Occipital lobe (tissue), 2 donors: ENCODE results near the gene ROR2. TPM values are rescaled to one million over a fixed set of nuclear protein-coding genes. Genes with fewer than 3 reads are reported as not detected.
"Not testable (repeated sequence)": the region's sequence is repeated elsewhere in the genome, so short reads cannot be mapped to it uniquely, and the experiment has no call there.

Experiments
- DNase-seq: peaks from one replicate; lab custom pipeline; 2025; lab: John Stamatoyannopoulos, UW
- total RNA-seq: library from RNA; depleted of rRNA; stranded (reverse); fragments of >200 nt; gene quantifications from one replicate; pipeline ENCODE4 v1.2.3, GENCODE V29; 2014

The ROR2 gene
- total RNA-seq, 1 donor from 2014 or later: 0.94 TPM

DNA sequence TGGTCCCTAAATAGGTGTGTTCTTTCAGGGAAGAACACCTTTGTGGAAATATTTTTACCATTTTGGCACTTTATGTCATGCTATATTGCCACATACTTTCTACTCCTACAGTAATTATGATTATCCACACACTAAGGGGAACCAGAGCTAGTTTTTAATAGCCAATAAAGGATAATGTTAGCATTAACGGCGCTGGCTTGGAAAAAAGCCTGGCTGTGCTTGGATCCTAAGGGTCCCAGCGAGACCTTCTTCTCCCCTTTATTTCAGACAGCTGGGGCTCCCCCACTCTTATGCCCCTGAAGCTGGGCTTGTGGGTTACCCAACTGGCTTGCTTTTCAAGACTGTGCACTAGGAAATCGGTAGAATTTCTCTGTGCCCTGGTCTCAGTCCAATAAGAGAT lies 367.8 kb downstream of the ROR2 start:
- no peak for DNase-seq

- no peak for DNase-seq
Measured at GRCh38 chr9:91580136-91580535, 369.9 kb downstream of the ROR2 start.

- no peak for DNase-seq
Measured at GRCh38 chr9:91578911-91579310, 371.1 kb downstream of the ROR2 start.

DNA sequence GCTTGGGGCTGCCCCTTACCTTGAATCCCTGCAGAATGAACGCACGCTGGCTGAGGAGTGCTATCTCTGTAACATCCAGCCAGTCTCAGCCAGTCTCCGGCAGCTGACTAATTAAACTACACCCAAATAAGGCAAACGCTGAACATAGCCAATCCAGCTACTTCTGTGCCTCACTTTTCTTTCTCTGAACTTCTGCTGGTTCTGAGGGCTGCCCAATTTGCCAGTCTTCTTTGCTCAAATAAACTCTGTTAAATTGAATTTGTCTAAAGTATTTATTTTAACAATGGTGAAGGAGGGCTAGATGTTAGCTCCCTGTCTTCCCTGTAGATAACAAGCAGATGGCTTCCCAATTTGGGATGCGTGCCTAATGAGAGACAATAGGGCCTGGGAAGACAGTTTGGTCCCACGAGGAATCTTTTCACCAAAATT lies 372.4 kb downstream of the ROR2 start:
- DNase-seq: no peak

GRCh38 chr9:91572811-91573210 lies 377.2 kb downstream of the ROR2 start:
- no peak for DNase-seq

GRCh38 chr9:91572044-91572443 lies 378.0 kb downstream of the ROR2 start:
- no peak for DNase-seq

GRCh38 chr9:91571036-91571435 lies 379.0 kb downstream of the ROR2 start:
- DNase-seq: no peak

- DNase-seq: no peak
Measured at GRCh38 chr9:91567642-91568274, 382.3 kb downstream of the ROR2 start.

GRCh38 chr9:91564081-91564670 lies 385.9 kb downstream of the ROR2 start:
- no peak for DNase-seq

- no peak for DNase-seq
Measured at GRCh38 chr9:91562416-91562815, 387.6 kb downstream of the ROR2 start.

DNA sequence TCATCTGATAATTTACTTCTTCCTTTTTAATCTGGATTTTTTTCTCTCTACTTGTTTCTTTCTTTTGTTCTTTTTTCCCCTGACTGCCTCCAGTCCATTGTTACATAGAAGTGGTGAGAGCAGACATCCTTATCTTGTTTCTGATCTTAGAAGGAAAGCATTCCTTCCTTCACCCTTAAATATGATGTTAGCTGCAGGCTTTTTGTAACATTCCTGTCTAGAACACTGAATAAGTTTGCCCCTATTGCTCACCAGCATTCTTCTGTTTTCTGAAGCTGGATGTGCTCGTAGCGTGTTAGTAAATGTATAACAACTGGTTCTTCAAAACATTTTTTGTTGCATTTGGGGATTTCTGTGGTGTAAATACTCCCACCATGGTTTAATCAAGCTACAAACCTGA lies 389.7 kb downstream of the ROR2 start:
- DNase-seq: no peak

GRCh38 chr9:91558879-91559278 lies 391.1 kb downstream of the ROR2 start:
- DNase-seq: no peak

DNA sequence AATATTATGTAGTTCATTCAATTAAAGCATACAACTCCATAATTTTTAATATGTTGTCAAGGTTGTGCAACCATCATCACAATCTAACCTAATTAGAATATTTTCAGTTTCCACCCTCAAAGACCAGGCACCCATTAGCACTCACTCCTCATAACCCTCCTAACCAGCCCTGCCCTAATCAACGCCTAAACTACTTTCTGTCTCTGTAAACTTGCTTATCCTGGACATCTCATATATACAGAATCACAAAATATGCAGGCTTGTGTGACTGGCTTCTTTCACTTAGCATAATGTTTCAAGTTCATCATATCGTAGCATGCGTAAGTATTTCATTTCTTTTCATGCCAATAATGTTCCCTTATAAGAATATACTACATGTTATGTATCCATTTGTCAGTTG lies 391.6 kb downstream of the ROR2 start:
- no peak for DNase-seq

- no peak for DNase-seq
Measured at GRCh38 chr9:91557327-91557726, 392.7 kb downstream of the ROR2 start.

- no peak for DNase-seq
Measured at GRCh38 chr9:91555132-91555531, 394.9 kb downstream of the ROR2 start.

- DNase-seq: no peak
Measured at GRCh38 chr9:91549177-91549576, 400.9 kb downstream of the ROR2 start.

DNA sequence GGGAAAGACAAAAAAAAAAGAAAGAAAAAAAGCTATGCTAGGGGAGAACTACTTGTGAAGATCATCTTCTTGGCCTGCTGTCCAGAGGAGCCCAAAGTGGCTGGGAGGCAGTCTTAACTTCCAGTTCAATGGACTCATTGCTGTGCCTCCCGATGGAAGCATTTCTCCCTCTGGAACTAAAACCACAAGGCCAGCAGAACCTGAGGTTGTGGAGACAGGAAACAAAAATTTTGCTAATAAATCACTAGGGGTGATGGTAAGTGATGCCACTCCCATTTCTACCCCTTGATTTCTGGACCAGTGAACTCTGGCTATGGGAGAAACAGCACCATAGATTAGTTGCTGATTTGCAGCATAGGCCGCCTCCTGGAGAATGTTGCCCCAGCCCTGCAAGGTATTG lies 402.9 kb downstream of the ROR2 start:
- no peak for DNase-seq

DNA sequence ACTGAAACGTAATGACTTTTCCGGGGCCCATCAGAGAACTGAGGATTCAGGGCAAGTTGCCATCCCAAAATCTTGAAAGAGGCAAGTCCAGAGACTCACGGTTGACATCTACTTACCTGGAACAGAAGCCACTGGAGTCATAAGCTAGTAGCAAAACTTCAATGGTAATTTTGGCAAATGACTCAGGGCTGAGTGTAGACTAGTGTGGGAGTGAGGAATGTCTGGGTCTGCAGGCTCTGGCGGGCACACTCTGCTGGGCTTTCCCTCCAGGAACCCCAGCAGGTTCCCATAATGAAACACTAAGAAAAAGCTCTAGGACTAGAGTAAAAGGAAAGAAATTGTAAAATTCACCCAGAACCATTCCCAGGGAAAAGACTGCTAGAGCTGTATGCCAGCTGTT lies 403.5 kb downstream of the ROR2 start:
- no peak for DNase-seq

- DNase-seq: no peak
Measured at GRCh38 chr9:91541734-91542133, 408.3 kb downstream of the ROR2 start.

DNA sequence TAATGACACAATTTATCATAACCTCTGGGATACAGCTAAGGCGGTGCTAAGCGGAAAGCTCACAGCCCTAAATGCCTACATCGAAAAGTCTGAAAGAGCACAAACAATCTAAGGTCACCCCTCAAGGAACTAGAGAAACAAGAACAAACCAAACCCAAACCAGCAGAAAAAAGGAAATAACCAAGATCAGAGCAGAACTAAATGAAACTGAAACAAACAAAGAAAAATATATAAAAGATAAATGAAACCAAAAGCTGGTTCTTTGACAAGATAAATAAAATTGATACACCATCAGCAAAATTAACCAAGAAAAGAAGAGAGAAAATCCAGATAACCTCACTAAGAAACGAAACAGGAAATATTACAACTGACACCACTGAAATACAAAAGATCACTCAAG lies 409.5 kb downstream of the ROR2 start:
- DNase-seq: not testable (repeated sequence)

DNA sequence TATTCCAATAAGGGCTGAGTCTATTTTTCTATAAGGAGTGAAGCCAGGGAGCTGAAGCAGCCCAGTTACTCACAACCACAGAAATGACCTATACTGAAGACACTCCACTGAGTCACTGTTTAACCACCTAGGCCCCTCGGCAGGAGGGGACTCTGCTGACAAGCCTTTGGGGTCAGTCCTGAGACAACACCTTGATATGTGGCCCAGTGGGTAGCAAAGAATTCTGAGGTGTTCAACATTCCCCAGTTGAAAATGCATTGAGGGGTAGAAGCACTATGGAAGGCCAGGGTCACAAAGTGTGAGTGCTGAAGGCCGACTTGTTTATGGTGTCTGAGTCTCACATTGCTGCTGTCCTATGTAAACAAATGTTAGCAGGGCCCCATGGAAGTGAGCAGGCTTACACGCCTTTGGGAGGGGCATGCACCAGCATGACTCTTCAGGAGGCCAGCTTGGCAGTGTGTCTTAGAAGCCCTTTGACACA lies 413.8 kb downstream of the ROR2 start:
- DNase-seq: no peak

- DNase-seq: no peak
Measured at GRCh38 chr9:91534374-91534773, 415.7 kb downstream of the ROR2 start.

GRCh38 chr9:91533382-91533781 lies 416.6 kb downstream of the ROR2 start:
- DNase-seq: no peak

DNA sequence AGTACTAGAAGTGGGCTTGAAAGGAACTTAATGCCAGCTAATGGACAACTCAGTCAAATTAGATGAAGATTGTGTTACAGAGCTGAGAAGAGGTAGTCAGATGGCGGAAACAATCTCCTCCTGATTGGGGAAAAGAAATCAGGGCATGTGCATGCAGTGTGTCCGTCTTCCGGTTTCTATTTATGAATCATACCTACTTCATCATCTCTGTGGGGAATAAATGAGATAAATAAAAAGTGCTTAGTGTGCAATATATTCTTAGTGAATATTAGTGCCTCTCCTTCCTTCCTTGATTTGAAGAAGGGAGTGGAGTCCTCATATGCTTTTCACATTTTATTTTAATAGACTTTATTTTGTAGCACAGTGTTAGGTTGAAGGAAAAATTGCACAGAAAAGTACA lies 417.7 kb downstream of the ROR2 start:
- no peak for DNase-seq
